HG02938 (cell line): Measurements from ENCODE around the gene RABEP1.

Experiments used
- ATAC-seq: cut with Tn5 transposase; IDR thresholded peaks from one replicate; pipeline ENCODE4 v1.9.1; 2021; ENCODE audit warnings: mild to moderate bottlenecking, moderate library complexity; ENCODE audit not compliant: unreplicated experiment

The RABEP1 gene

DNA sequence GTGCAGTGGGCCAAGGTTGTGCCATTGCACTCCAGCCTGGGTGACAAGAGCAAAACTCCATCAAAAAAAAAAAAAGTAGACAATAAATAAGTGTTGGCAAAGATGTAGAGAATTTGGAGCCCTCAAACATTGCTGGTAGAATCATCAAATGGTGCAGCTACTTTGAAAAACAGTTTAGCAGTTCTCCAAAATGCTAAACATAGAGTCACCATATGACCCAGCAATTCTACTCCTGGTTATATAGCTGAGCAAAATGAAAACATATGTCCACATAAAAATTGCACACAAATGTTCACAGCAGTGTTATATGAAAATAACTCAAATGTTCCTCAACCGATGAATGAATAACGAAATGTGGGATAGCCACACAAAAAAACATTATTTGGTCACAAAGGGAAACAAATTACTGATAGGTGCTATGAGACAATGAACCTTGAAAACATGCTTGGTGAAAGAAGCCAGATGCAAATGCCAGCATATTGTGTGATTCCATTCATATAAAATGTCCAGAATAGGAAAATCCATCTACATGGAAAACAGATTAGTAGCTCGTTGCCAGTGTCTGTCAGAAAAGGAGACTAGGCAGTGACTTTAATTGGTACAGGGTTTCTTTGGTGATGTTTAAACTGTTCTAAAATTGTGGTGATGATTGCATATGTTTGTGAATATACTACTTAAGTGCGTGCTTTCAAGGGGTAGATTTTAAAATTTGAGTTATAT is 12.7 kb upstream of the RABEP1 start:
- no peak for ATAC-seq

DNA sequence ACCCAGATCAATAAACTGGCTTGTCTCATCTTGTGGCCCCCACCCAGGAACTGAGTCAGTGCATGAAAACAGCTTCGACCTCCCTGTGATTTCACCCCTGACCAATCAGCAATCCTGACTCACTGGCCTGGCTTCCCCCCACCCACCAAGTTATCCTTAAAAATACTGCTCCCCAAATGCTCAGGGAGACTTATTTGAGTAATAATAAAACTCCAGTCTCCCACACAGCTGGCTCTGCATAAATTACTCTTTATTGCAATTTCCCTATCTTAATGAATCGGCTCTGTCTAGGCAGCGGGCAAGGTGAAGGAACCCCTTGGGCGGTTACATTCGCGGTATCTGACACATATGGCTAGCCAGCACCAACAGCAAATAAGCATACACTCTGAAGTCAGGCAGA is 9.8 kb upstream of the RABEP1 start:
- ATAC-seq, result no peak

DNA sequence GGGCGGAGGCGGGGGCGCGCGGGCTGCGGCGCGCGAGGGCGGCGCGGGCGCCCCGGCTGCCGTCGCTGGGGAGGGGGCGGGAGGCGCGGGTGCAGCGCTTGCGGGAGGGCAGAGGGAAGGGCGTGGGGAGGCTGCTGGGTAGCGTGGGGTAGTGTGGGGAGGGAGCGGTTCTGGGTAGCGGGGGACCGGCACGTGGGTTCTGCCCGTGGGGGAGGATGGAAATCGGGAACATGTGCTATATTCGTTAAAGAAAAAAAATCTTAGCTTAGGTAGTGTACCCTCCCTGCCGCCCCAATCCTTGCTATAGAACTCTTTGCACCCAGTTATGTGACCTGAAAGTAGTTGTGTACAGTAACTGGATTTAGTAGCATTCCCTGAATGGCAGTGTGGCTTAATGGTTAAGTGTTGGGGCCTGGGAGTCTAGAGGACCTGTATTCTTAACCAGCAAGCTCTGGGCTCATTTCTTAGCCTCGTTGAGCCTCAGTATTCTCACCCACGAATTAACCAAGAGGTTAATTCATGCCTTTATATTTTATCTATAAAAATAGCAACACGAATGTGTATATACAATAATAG is 646 bp downstream of the RABEP1 start:
- peak; percentile 32 for ATAC-seq

DNA sequence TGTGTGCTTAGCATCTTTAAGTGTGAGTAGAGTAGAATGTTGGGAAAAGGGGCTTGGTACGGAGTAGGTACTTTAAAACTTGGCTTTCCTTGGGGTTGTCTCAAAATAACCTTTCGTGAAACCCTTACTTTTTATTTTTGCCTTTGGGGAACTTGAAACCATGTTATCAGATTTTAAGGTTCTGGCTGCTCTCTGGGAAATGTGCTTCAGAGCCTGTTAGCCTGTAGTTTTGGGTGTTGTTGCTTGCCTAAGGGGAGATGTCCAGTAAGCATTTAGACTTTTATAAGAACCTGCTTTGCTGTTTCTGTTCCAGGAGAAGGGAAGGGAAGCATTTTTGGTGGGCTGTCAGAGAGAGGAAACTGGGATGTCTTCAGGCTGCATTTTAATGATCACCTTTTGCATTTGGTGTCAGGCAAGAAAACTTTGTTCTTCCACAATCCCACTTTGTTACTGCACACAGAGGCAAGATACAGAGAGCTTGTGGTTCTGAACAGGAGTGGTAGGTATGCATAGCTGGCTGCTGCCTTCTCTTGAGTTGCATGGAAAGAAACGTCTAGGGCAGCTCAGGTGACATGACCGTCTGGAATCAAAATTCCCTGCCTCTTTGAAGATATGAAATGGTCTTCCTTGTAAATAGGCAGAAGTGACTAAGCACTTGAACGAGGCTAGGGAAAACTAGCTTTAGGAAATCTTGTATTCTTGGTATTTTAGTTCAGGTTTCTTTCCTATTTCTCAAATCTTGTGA is 1.7 kb downstream of the RABEP1 start:
- no peak for ATAC-seq

DNA sequence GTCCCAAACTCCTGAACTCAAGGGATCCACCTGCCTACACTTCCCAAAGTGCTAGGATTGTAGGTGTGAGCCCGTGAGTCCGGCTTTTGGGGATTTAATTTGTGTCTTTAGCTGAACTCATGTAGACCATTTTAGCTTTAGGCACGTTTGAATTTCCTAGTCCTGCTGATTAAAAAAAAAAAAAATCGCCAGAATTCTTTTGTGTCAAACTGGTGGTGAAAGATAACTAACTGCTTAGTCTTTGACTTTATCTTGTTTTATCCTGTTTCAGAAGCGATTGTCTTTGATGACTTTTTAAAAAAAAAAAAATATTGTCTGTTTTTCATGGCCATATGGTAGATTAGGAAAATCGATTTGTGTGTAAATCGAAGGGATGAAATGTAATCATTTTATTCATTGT is 2.6 kb downstream of the RABEP1 start:
- no peak for ATAC-seq

DNA sequence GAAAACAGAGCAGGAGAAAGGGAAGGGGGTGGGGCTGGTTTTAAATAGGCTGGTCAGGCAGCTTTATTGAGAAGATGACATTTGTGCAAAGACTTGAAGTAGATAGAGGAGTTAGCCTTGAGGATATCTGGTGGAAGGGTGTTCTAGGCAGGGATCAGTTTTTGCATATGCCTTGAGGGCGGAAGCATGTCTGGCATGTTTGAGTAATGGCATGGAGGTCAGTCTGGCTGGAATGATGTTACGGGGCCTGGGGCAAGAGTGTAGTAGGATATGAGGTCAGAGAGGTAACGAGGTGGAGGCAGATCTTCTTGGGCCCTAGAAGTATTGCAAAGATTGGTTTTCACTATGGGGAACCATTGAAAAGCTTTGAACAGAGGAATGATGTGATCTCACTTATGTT is 4.8 kb downstream of the RABEP1 start:
- ATAC-seq, result no peak

DNA sequence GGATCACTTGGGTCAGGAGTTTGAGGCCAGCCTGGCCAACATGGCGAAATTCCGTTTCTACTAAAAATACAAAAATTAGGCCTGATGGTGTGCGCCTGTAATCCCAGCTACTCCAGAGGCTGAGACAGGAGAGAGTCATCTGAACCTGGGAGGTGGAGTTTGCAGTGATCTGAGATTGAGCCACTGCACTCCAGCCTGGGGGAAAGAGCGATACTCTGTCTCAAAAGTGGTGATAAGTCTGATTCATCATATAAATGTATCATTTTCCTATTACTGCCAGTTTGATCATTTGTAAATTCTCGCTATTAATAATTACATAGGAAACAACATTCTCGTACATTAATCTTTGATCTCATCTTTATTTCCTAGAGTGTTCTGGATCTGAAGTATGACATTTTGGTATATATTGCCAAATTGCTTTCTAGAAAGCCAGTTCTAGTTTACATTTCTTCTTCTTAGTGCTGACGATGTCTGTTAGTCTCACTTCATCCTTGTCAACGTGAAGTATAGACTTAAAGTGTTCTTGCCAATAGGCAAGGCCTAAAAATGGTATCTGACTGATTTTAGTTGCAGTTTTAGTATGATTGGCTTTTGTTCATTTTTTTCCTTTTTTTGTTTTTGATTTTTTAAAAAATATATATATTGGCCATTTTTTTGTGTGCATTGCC is 9.7 kb downstream of the RABEP1 start:
- no peak for ATAC-seq

DNA sequence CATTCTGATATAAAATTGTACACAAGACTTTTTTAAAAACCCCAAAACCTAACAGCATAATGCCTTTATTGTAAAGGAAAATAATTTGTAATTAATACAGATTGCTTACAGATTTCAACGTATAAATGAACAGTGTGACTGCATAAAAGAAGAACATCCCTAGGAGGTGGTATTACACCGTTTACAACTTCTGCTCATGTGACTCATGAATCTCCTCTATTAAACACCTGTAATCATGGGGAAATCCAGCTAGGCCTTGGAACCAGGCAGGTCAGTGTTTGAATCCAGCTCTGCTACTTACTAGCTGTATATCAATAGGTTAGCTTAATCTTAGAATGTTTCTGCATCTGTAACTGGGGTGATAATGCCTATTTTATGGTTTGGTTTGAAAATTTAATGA is 15.2 kb downstream of the RABEP1 start:
- no peak for ATAC-seq

DNA sequence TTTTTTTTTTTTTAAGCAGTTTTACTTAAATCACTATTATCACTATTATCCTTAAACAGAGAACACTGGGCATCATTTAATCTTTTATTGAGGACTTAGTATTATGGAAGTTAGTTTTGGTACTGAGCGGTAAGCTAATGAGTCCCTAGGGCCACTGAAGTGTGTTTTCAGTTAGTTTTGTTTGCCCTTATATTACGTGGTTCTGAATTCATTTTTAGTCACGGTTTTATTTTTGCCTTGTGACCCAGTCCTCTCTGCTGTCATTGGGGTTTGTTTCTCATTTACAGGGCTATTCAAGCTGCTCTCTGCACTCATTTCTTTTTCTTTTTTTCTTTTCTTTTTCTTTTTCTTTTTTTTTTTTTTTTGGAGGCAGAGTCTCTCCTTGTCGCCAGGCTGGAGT is 17.3 kb downstream of the RABEP1 start:
- no peak for ATAC-seq

DNA sequence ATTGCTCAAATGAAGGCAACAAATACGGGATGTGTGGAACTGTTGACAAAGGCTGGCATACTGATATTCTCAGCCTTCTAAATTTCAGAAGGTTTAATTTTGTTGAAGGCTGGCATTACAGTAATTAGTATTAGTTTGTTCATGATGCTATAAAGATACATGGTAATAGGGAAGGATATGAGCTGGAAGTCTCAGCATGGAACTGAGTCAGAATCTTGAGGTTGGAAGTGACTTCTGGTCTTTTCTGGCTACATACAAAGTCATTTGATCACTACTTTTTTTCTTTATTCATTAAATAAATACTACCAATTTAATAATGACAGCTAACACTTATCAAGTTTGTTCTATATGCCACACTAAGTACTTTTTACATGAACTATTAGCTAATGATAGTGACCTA is 22.6 kb downstream of the RABEP1 start:
- ATAC-seq, result no peak

DNA sequence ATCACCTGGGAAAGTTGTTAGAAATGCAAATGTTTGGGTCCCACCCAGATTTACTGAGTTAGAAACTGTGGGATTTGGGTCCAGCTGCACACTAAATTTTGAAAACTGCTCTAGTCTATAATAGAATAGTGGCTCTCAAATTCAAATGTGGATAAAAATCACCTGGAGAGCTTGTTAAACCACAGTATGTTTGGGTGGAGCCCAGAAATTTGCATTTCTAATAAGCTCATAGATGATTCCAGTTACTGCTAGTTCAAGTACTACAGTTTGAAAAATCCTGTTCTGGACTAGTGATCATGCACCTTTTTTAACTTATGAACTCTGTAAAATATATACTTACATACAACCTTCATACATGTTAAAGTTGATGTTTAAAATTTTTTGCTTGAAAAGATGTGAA is 27.8 kb downstream of the RABEP1 start:
- ATAC-seq, result no peak

DNA sequence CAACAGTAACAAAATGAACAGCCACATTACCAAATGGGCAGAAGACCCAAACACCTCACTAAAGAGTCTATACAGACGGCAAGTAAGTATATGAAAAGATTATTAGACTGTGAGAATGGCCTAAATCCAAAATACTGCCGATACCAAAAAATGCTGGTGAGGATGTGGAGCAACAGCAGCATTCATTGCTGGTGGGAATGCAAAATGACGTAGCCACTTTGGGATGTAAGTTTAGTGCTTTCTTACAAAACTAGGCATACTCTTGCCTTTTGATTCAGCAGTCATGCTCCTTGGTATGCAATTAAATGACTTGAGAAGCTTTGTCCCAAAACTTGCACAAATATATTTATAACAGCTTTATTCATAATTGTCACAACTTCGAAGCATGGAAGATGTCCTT is 43.8 kb downstream of the RABEP1 start:
- ATAC-seq, result no peak

DNA sequence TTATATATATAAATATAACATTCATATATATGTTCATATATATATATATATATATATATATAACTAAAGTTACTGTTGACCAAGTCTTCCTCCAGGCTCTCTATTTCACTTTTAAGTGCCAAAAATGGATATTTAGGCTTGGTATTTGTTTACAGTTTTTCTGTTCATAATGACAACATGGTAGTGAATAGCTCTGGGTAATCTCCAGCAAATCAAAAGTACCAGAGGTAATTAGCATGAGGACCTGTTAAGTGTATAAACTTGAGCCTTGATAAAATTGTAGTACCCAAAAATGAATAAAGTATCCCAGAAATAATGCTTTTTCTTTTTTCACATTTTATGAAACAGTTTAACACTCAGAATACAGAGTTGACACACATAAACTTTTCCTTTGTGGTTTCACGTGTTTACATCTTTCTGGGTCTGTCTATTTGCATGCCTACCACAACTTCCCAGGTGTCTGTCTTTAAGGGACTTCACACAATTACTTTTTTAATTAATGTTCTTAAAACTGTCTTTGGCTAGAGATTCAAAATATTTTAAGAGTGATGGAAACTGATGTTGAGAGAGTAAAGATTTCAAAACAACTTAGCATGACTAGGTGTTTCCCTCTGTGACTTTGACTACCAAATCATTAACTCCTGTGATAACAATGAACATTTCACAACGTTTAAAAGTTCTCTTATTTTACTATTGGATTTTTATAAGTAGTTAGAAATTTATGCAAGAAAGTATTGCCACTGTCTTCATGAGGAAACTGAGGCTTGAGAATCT is 47.9 kb downstream of the RABEP1 start:
- ATAC-seq, result no peak

DNA sequence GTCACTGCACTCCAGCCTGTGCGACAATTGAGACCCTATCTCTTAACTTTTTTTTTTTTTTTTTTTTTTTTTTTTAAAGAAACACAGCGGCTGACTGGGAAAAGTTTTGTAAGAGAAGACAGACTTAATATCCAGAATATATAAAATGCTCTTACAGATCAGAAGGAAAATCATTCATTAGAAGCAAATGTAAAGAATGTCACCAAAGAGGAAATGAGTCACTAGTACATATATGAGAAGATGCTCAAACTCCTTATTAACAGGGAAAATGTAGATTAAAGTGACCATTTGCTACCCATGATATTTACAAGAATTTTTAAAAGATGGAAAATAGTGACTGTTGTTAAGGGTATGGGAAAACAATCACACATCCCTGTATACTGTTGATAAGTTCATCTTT is 48.9 kb downstream of the RABEP1 start:
- ATAC-seq, result no peak

DNA sequence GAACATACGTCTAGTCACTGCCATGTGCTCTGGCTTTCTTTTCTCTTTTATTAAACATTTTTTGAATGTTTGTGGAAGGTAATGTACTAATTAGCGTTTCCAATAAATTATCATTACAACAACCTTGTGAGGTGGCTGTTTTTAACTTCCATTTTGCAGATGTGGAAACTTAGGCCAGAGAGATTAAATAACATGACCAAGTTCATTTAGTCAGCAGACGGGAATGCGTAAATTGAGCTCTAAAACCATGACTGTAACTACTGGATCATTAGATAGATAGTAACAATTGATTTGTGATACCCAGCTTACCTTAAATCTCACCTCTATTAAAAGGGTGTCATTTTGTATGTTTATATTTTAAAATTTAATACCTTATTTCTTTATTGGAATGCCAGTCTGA is 49.4 kb downstream of the RABEP1 start:
- no peak for ATAC-seq

DNA sequence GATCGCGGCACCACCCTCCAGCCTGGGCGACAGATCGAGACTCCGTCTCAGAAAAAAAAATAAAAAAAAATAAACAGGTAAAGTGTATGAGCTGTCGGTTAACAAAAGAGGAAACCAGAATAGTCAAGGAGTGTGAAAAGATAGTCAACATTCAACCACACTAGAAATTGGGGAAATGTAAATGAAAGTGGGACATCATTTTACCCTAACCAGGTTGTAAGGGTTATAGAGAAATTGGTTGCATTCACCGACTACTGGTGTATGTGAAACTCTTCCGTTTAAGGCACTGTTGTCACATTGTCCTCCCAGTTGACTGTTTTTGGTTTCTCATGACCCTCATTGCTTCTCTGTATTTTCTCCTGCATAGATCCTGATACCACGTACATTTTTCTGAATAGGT is 62.8 kb downstream of the RABEP1 start:
- no peak for ATAC-seq

DNA sequence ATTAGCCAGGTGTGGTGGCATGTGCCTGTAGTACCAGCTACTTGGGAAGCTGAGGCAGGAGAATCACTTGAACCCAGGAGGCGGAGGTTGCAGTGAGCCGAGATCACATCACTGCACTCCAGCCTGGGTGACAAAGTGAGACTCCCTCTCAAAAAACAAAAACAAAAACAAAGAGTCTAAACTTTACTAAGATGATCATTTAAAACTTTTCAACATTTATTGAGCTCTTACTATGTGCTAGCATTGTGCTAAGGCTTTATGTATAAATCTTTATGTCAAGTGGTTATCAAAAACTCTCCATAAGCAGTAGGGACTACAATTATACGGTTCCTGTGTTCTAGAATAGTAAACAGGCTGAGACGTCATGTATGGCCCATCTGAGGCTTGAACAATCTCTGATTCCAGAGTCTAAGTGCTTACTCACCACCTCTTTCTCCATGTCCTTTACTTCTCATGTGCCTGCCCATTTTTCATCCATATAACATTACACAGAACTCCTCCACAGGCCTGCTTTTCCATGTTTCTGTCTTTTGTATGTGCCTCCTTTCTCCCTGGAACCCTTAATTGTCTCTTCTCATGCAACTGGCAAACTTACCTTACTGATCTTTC is 70.7 kb downstream of the RABEP1 start:
- ATAC-seq, result no peak

DNA sequence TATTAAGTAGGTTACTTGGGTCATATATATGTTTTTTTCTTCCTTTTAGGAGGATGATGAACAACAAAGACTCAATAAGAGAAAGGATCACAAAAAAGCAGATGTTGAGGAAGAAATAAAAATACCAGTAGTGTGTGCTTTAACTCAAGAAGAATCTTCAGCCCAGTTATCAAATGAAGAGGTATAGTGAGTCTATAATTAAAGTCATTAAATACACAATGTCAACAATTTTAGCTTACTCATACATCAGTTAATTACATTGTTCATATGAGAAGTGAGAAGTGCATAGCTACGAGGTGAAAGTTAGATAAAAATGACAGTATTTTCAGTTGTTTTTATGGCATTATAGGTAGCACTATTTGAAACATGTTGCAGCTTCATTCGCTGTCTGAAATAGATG is 72.2 kb downstream of the RABEP1 start:
- no peak for ATAC-seq

DNA sequence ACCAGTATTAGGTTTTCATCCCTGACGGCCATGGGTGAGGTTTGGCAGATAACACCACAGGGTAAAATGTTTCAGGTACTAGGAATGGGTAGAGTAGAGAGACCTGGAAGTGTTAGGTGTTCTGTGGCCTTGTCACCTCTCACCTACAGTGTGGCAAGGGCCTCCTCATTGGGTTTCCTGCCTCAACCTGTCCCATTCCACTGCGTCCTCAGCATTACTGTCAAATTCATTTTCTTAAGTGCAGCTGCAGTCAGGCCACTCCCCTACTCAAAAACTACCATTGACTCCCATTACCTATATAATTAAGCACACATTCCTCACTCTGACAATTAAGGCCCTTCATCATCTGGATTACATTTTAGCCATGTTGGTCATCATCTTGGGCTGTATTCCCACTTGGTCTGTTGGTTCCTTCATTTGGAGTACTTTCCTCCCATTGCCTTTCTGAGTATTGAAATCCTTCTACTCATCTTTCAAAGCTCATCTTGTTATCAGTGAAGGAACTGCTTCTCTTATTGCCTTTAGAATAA is 72.9 kb downstream of the RABEP1 start:
- ATAC-seq, result no peak

DNA sequence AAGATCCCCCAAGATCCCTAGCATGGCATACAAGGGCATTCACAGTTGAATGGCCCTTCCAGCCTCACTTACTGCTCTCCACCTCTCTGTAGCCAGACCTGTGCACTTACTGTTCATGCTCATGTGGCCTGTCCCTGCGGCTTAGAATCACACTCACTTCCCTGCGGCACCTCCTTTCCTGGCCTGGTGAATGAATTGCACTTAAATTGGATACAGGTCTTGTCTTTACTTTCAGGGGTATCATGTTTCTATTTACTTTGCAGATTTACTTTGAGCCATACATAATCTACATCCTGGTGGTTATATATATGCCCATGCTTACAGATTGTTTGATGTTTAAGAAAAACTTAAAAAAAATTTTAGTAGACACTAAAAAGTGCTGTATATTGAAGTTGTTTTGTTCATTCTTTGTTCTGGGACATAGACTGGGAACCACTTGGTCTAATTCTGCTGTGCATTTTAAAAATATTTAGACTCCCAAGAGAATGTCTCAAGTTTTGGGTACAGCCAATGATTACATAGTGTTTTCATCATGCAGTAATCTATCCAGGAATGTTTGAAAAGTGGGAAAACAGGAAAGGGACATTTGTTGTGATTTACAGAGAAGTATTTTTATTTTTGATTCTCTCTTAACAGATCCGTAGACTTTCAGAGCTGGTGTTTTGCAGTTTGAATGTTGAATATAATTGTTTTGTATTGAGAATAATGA is 73.5 kb downstream of the RABEP1 start:
- ATAC-seq, result no peak
